ENCODE results near the gene CASZ1. TPM values are rescaled to one million over a fixed set of nuclear protein-coding genes. Genes with fewer than 3 reads are reported as not detected.

Gene CASZ1
- total and polyA plus RNA-seq, 2 experiments from 2014 or later: 6.2 to 6.7 TPM

GRCh38 chr1:10816233-10816632 lies 19.8 kb upstream of the CASZ1 start:
- H3F3A ChIP-seq (replicated peaks; ENCODE audit: low read depth): no peaks in the 10 kb centered on the region
- no peaks in the 10 kb centered on the region for H3K79me2 ChIP-seq (replicated peaks; ENCODE audit: insufficient read depth)
- Mint-ChIP-seq H3K27me3 (ENCODE audit: insufficient read depth, low read depth, poor library complexity) (peaks cover 11% of the 10 kb centered on the region), H3K4me1 (peaks cover 35% of the 10 kb centered on the region), H3K36me3 (ENCODE audit: low read depth) (no peaks in the 10 kb centered on the region), H3K9me3 (no peaks in the 10 kb centered on the region; the same call in 2 of the 3 replicates), H3K27ac (no peak overlapping the region), H3K4me3 (no peak overlapping the region)
- H4K20me1 ChIP-seq (replicated peaks; ENCODE audit: insufficient read depth): no peaks in the 10 kb centered on the region
- no peak overlapping the region for H3K4me3 ChIP-seq
- TF ChIP-seq, protein P1, sequence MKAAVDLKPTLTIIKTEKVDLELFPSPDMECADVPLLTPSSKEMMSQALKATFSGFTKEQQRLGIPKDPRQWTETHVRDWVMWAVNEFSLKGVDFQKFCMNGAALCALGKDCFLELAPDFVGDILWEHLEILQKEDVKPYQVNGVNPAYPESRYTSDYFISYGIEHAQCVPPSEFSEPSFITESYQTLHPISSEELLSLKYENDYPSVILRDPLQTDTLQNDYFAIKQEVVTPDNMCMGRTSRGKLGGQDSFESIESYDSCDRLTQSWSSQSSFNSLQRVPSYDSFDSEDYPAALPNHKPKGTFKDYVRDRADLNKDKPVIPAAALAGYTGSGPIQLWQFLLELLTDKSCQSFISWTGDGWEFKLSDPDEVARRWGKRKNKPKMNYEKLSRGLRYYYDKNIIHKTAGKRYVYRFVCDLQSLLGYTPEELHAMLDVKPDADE (IDR thresholded peaks at IDR 0.05): no peak
- TF ChIP-seq CREB1 (CRISPR knock-in tag; IDR thresholded peaks at IDR 0.05; ENCODE audit: low read depth) (no peak), ZNF331 (CRISPR knock-in tag; IDR thresholded peaks at IDR 0.05; ENCODE audit: low read depth) (no peak), NANOG (IDR thresholded peaks at IDR 0.05; ENCODE audit: borderline replicate concordance) (no peak), JUNB (IDR thresholded peaks at IDR 0.05; ENCODE audit: unreplicated experiment) (no peak)
- H3K4me1 ChIP-seq (ENCODE audit: insufficient read depth): peaks cover 15% of the 10 kb centered on the region
- H3K36me3 ChIP-seq (ENCODE audit: insufficient read depth): no peaks in the 10 kb centered on the region
- H3K27ac ChIP-seq (ENCODE audit: low read depth): no peak overlapping the region
- no peak overlapping the region for H2AFZ ChIP-seq
- no peak for ATAC-seq
- H3K9me2 ChIP-seq (ENCODE audit: insufficient read depth): no peaks in the 10 kb centered on the region
- DNase-seq (ENCODE audit: low spot score): no peak
- no peak overlapping the region for H3K4me2 ChIP-seq
- H3K27me3 ChIP-seq (ENCODE audit: insufficient read depth): no peaks in the 10 kb centered on the region

DNA sequence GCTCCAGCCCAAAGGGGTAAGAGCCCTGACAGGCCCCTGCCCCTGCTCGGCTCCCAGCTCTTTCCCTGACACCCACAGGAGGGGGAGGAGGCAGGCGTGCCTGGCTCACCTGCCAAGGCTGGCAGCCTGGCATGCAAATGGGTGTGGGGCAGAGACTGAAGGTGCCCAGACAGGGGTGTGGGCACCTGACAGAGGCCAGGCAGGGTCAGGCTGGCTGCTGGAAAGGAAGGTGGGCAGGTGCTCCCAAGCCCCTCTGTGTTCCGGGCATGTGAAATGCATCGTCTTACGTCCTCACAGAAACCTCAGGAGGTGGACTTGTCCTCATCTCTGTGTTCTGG lies 19.4 kb upstream of the CASZ1 start:
- no peaks in the 10 kb centered on the region; the same call in 2 of the 3 replicates for H3K9me3 Mint-ChIP-seq
- Histone ChIP-seq H3K4me3 (no peak overlapping the region), H3K4me1 (ENCODE audit: insufficient read depth) (peaks cover 15% of the 10 kb centered on the region), H3K9me2 (ENCODE audit: insufficient read depth) (no peaks in the 10 kb centered on the region), H3K4me2 (no peak overlapping the region), H3K27me3 (ENCODE audit: insufficient read depth) (no peaks in the 10 kb centered on the region), H4K20me1 (replicated peaks; ENCODE audit: insufficient read depth) (no peaks in the 10 kb centered on the region), H3K79me2 (replicated peaks; ENCODE audit: insufficient read depth) (no peaks in the 10 kb centered on the region), H3F3A (replicated peaks; ENCODE audit: low read depth) (no peaks in the 10 kb centered on the region), H2AFZ (peak overlapping the region; percentile 85; the same call in 1 of the 2 replicates), H3K27ac (ENCODE audit: low read depth) (no peak overlapping the region), H3K36me3 (ENCODE audit: insufficient read depth) (no peaks in the 10 kb centered on the region)
- no peak overlapping the region for H3K4me3 Mint-ChIP-seq
- TF ChIP-seq, protein P1 (IDR thresholded peaks at IDR 0.05): no peak
- TF ChIP-seq POLR2AphosphoS5 (IDR thresholded peaks at IDR 0.05; ENCODE audit: low read depth) (no peak), CREB1 (CRISPR knock-in tag; IDR thresholded peaks at IDR 0.05; ENCODE audit: low read depth) (no peak), EZH2 (IDR thresholded peaks at IDR 0.05; ENCODE audit: low read depth, unreplicated experiment) (no peak), CTCF (conservative IDR thresholded peaks at IDR 0.05; ENCODE audit: low read depth in 2 of 2) (no peak), NANOG (IDR thresholded peaks at IDR 0.05; ENCODE audit: borderline replicate concordance) (no peak), EZH2phosphoT487 (IDR thresholded peaks at IDR 0.05; ENCODE audit: unreplicated experiment) (no peak), STAT1 (IDR thresholded peaks at IDR 0.05; ENCODE audit: unreplicated experiment) (no peak), JUNB (IDR thresholded peaks at IDR 0.05; ENCODE audit: unreplicated experiment) (no peak)
- TF ChIP-seq, protein P2, sequence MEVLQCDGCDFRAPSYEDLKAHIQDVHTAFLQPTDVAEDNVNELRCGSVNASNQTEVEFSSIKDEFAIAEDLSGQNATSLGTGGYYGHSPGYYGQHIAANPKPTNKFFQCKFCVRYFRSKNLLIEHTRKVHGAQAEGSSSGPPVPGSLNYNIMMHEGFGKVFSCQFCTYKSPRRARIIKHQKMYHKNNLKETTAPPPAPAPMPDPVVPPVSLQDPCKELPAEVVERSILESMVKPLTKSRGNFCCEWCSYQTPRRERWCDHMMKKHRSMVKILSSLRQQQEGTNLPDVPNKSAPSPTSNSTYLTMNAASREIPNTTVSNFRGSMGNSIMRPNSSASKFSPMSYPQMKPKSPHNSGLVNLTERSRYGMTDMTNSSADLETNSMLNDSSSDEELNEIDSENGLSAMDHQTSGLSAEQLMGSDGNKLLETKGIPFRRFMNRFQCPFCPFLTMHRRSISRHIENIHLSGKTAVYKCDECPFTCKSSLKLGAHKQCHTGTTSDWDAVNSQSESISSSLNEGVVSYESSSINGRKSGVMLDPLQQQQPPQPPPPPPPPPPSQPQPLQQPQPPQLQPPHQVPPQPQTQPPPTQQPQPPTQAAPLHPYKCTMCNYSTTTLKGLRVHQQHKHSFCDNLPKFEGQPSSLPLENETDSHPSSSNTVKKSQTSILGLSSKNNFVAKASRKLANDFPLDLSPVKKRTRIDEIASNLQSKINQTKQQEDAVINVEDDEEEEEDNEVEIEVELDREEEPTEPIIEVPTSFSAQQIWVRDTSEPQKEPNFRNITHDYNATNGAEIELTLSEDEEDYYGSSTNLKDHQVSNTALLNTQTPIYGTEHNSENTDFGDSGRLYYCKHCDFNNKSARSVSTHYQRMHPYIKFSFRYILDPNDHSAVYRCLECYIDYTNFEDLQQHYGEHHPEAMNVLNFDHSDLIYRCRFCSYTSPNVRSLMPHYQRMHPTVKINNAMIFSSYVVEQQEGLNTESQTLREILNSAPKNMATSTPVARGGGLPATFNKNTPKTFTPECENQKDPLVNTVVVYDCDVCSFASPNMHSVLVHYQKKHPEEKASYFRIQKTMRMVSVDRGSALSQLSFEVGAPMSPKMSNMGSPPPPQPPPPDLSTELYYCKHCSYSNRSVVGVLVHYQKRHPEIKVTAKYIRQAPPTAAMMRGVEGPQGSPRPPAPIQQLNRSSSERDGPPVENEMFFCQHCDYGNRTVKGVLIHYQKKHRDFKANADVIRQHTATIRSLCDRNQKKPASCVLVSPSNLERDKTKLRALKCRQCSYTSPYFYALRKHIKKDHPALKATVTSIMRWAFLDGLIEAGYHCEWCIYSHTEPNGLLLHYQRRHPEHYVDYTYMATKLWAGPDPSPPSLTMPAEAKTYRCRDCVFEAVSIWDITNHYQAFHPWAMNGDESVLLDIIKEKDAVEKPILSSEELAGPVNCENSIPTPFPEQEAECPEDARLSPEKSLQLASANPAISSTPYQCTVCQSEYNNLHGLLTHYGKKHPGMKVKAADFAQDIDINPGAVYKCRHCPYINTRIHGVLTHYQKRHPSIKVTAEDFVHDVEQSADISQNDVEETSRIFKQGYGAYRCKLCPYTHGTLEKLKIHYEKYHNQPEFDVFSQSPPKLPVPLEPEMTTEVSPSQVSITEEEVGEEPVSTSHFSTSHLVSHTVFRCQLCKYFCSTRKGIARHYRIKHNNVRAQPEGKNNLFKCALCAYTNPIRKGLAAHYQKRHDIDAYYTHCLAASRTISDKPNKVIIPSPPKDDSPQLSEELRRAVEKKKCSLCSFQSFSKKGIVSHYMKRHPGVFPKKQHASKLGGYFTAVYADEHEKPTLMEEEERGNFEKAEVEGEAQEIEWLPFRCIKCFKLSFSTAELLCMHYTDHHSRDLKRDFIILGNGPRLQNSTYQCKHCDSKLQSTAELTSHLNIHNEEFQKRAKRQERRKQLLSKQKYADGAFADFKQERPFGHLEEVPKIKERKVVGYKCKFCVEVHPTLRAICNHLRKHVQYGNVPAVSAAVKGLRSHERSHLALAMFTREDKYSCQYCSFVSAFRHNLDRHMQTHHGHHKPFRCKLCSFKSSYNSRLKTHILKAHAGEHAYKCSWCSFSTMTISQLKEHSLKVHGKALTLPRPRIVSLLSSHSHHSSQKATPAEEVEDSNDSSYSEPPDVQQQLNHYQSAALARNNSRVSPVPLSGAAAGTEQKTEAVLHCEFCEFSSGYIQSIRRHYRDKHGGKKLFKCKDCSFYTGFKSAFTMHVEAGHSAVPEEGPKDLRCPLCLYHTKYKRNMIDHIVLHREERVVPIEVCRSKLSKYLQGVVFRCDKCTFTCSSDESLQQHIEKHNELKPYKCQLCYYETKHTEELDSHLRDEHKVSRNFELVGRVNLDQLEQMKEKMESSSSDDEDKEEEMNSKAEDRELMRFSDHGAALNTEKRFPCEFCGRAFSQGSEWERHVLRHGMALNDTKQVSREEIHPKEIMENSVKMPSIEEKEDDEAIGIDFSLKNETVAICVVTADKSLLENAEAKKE (CRISPR knock-in tag; IDR thresholded peaks at IDR 0.05): no peak
- ATAC-seq (no peak), DNase-seq (ENCODE audit: low spot score) (no peak)
- H3K27ac Mint-ChIP-seq: no peak overlapping the region
- peaks cover 11% of the 10 kb centered on the region for H3K27me3 Mint-ChIP-seq (ENCODE audit: insufficient read depth, low read depth, poor library complexity)
- peaks cover 35% of the 10 kb centered on the region for H3K4me1 Mint-ChIP-seq
- H3K36me3 Mint-ChIP-seq (ENCODE audit: low read depth): no peaks in the 10 kb centered on the region
